VCaP (cell line): ENCODE results near the gene SKA3.
"Not testable (repeated sequence)": the region's sequence is repeated elsewhere in the genome, so short reads cannot be mapped to it uniquely, and the experiment has no call there.

ENCODE experiments used
- H3K27ac ChIP-seq: fragments of 450-650 bp; 2 replicates; pipeline ENCODE4 v1.5.1; 2017
- TF ChIP-seq, protein P1 (sequence below): fragments of 450-650 bp; conservative IDR thresholded peaks from 2 replicates; pipeline ENCODE4 v1.5.1; 2017; ENCODE audit warnings: mild to moderate bottlenecking, moderate library complexity

The SKA3 gene

DNA sequence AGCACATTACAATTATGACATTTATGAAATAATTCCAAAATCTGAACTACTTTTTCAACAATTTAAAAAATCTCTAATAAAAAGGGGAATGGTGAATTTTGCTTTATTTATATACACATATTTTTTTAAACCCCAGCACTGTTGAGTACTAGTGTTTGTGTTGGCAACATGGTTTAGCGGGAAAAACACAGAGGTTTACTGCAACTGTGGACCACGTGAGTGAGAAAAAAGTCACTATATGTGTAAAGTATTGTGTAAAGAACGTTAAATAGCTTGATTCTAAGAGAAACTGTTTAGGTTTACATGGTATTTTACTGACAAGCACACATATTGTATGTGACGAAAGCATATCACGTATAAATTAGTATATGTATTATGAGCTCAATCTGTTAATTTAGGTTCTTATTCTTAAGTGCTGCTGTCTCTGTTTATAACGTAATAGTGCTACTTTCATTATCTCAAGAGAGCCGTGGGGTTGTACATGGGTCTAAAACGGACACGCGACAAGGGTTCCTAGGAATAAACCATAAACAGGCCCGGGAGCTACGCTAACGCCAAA lies 617 bp downstream of the SKA3 start:
- TF ChIP-seq, protein P1, sequence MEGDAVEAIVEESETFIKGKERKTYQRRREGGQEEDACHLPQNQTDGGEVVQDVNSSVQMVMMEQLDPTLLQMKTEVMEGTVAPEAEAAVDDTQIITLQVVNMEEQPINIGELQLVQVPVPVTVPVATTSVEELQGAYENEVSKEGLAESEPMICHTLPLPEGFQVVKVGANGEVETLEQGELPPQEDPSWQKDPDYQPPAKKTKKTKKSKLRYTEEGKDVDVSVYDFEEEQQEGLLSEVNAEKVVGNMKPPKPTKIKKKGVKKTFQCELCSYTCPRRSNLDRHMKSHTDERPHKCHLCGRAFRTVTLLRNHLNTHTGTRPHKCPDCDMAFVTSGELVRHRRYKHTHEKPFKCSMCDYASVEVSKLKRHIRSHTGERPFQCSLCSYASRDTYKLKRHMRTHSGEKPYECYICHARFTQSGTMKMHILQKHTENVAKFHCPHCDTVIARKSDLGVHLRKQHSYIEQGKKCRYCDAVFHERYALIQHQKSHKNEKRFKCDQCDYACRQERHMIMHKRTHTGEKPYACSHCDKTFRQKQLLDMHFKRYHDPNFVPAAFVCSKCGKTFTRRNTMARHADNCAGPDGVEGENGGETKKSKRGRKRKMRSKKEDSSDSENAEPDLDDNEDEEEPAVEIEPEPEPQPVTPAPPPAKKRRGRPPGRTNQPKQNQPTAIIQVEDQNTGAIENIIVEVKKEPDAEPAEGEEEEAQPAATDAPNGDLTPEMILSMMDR: no peak
- peak overlapping the region; percentile 97 for H3K27ac ChIP-seq

DNA sequence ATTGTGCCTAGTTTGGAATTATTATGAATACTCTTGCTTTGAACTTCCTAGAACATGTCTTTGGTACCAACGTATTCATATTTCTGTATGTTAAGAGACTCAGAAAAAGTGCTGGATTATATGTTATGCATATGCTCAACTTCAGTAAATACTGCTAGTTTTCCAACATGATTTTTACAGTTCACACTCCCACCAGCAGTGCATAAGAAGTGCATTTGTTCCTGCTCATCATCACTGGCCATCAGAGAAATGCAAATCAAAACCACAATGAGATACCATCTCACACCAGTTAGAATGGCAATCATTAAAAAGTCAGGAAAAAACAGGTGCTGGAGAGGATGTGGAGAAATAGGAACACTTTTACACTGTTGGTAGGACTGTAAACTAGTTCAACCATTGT lies 2.6 kb downstream of the SKA3 start:
- H3K27ac ChIP-seq: not testable (repeated sequence)

DNA sequence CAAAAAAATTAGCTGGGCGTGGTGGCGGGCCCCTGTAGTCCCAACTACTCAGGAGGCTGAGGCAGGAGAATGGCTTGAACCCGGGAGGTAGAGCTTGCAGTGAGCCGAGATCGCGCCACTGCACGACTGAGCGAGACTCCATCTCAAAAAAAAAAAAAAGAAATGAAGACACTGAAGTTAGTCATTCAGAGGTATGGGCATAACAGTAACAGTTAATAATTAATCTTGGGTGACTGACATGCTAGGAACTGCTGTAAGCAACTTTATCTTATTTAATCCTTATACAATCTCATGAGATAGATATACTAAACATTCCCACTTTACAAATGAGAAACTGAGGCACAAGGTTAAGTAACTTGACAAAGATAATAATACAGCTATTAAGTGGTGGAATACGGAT lies 4.9 kb downstream of the SKA3 start:
- TF ChIP-seq, protein P1: no peak
- H3K27ac ChIP-seq: no peak overlapping the region

DNA sequence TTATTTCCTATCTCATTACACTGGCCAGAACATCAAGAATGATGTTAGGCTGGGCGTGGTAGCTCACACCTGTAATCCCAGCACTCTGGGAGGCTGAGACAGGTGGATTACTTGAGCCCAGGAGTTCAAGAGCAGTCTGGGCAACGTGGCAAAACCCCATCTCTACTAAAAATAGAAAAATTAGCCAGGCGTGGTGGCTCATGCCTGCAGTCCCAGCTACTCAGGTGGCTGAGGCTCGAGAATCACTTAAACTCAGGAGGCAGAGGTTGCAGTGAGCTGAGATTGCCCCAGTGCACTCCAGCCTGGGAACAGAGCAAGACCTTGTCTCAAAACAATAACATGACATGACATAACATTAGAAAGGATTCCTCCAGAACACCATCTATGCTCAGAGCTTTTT lies 10.7 kb downstream of the SKA3 start:
- peak overlapping the region; percentile 46 for H3K27ac ChIP-seq

DNA sequence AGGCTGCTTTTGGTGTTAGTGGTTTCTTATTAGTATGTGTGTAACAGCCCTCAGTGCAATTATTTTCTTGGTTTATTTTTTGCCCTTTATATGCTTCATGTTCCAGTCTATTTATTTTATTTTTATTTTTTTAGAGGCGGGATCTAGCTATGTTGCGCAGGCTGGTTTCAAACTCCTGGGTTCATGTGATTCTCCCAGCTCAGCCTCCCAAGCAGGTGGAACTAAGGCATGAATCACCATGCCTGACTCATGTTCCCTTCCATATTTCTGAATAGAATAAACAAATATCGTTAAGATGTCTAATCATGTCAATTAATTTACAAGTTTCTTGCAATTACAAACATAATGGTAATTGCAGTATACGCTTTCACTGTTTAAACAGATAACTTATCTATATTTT lies 11.7 kb downstream of the SKA3 start:
- H3K27ac ChIP-seq: peak overlapping the region; percentile 46
- TF ChIP-seq, protein P1: no peak

DNA sequence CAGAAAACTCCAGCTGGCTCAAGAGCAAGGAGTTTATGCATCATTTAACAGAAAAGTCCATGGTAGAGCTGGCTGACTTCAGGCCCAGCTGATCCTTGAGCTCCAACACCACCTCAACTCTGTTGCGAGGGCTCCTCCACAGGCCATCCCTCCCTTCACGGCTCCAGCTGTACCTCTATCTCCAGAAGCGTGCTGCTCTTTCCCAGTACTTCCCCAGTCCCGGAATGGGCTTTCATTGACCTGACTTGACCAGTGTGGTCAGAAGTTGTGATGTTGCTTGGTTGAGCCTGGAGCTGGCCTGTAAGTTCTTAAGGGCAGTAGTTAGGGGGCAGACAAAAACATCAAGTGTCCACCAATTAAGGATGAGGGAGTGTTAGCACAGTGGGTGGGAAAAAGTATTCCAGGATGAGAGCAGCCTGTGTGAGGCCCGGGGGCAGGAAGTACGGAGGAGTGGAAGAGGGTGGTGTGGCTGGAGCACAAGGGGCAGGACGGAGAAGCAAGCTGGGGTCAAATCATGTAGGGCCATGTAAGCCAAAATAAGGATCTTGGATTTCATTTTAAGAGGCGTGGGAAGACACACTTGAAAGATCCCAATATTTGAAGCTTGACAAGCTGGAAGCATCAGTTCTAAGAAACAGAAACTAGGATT lies 24.0 kb downstream of the SKA3 start:
- TF ChIP-seq, protein P1: no peak
- H3K27ac ChIP-seq: no peak overlapping the region

DNA sequence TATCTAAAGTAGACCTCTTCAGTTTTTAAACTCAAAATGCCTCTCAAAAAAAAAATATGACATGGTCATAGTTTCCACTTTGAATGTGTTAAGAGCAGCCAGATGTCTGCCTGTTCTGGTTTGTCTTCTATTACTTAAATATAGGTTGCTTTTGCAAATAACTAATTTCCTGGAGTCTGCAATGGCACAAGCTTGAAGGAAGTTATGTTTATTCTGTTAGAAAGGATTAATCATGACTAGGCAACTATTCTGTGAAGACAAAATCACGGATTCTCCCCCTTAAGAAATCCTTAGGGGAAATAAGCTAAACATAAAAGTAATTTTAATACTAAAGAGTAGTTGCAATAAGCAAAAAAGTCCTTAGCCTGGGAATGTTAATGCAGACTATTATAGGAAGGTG lies 26.3 kb downstream of the SKA3 start:
- TF ChIP-seq, protein P1: no peak
- no peak overlapping the region for H3K27ac ChIP-seq

DNA sequence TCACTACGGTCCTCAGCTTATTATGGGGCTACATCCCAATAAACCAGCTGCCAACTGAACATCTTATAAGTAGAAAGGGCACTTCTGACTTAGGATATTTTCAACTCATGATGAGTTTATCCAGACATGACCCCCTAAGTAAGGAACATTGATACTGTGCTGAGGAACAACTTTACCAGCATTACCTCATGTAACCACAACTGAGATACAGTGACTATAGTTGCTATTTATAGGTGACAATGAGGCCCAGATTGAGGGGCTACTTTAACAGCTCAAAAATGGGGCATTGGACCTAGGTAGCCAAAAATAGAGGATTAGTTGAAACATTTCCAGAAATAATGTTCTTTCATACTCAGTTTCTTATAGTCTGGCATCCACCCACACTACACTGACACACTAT lies 26.8 kb downstream of the SKA3 start:
- H3K27ac ChIP-seq: no peak overlapping the region
- TF ChIP-seq, protein P1: no peak
